HUES48 (cell line): ENCODE data around the gene RPL32.
"Not testable (repeated sequence)": the region's sequence is repeated elsewhere in the genome, so short reads cannot be mapped to it uniquely, and the experiment has no call there.

ENCODE experiments used
- H3K27ac ChIP-seq: one replicate; pipeline ENCODE4 v1.7.0; 2013; ENCODE audit warnings: low read depth, low read length, inconsistent platforms
- H3K27me3 ChIP-seq: 2 replicates; pipeline ENCODE4 v1.6.1; 2013; ENCODE audit warnings: mild to moderate bottlenecking, low read length; ENCODE audit not compliant: control insufficient read depth, insufficient read depth
- H3K36me3 ChIP-seq: 2 replicates; pipeline ENCODE4 v1.6.1; 2013; ENCODE audit warnings: low read length; ENCODE audit not compliant: control insufficient read depth, insufficient read depth
- H3K4me1 ChIP-seq: 2 replicates; pipeline ENCODE4 v1.6.1; 2013; ENCODE audit warnings: mild to moderate bottlenecking, low read length; ENCODE audit not compliant: control insufficient read depth, insufficient read depth
- H3K4me3 ChIP-seq: 2 replicates; pipeline ENCODE4 v1.5.1; 2013; ENCODE audit warnings: mild to moderate bottlenecking, low read depth, low read length
- H3K9ac ChIP-seq: 2 replicates; pipeline ENCODE4 v1.6.1; 2013; ENCODE audit warnings: mild to moderate bottlenecking, low read depth, low read length, moderate library complexity
- H3K9me3 ChIP-seq: 2 replicates; pipeline ENCODE4 v1.6.1; 2013; ENCODE audit warnings: low read length; ENCODE audit not compliant: control insufficient read depth, insufficient read depth

RPL32 gene

GRCh38 chr3:12791430-12791829 is 49.9 kb downstream of the RPL32 start:
- H3K4me3 ChIP-seq, result no peak overlapping the region
- no peaks in the 10 kb centered on the region for H3K9me3 ChIP-seq
- H3K36me3 ChIP-seq, result no peaks in the 10 kb centered on the region
- H3K4me1 ChIP-seq, result no peaks in the 10 kb centered on the region
- no peak overlapping the region for H3K9ac ChIP-seq
- H3K27me3 ChIP-seq, result no peaks in the 10 kb centered on the region
- H3K27ac ChIP-seq, result no peak overlapping the region

- H3K27me3 ChIP-seq, H3K9me3 ChIP-seq, H3K4me3 ChIP-seq, H3K27ac ChIP-seq, H3K4me1 ChIP-seq, H3K9ac ChIP-seq, H3K36me3 ChIP-seq: not testable (repeated sequence)
Observed at GRCh38 chr3:12787967-12788690, 53.2 kb downstream of the RPL32 start.

- H3K9me3 ChIP-seq, H3K4me3 ChIP-seq, H3K36me3 ChIP-seq, H3K27me3 ChIP-seq, H3K27ac ChIP-seq, H3K9ac ChIP-seq: not testable (repeated sequence)
- peaks cover 13% of the 10 kb centered on the region for H3K4me1 ChIP-seq
Observed at GRCh38 chr3:12787346-12787745, 54.0 kb downstream of the RPL32 start.

DNA sequence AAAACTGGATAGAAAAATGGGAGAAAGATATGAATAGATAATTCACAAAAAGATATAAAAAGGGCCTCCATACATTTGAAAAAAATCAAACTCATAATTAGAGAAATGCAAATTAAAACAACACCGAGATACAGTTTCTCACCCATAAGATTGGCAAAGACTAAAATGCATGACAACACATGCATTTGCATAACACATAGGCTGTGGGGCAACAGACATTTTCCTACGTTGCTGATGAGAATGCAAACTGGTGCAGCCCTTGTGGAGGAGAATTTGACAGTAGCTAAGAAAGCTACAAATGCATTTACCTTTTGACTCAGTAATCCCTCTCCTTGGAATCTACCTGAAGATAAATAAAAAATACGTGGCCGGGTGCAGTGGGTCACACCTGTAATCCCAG is 56.3 kb downstream of the RPL32 start:
- Histone ChIP-seq H3K27me3 (no peaks in the 10 kb centered on the region), H3K4me3 (no peak overlapping the region), H3K4me1 (peaks cover 18% of the 10 kb centered on the region), H3K9me3 (no peaks in the 10 kb centered on the region), H3K9ac (no peak overlapping the region), H3K27ac (peak overlapping the region; percentile 35), H3K36me3 (no peaks in the 10 kb centered on the region)
